Caco-2 (cell line): ENCODE data around the gene MYO15B. TPM values are rescaled to one million over a fixed set of nuclear protein-coding genes. Genes with fewer than 3 reads are reported as not detected.

Experiments used
- BruUV-seq: library from RNA; stranded (reverse); fragments of 400-500 nt; replicated peaks from 2 replicates; lab custom pipeline; 2021; lab: Mats Ljungman, UMichigan
- CTCF ChIA-PET: fragments of 300-600 bp; sonication (Branson Sonifier 250); formaldehyde crosslinking; loops from one replicate; lab custom pipeline; 2022; ENCODE audit warnings: antibody characterized with exemption; lab: Charles Lee
- POLR2A ChIA-PET: fragments of 300-600 bp; sonication (Branson Sonifier 250); formaldehyde crosslinking; loops from one replicate; lab custom pipeline; 2022; ENCODE audit warnings: antibody characterized with exemption; lab: Charles Lee
- DNase-seq, 2 experiments: peaks; one replicate each; pipeline versions ENCODE4 v3.0.0 to v3.0.0-alpha.2; 2020 to 2022
- H3K27me3 ChIP-seq: replicated peaks from 2 replicates; pipeline ENCODE4 v1.6.0; 2011; ENCODE audit warnings: low read length; ENCODE audit not compliant: control insufficient read depth, insufficient read depth
- H3K36me3 ChIP-seq: 2 replicates; pipeline ENCODE4 v1.5.1; 2011; ENCODE audit warnings: low read length; ENCODE audit not compliant: control insufficient read depth, insufficient read depth
- H3K4me1 ChIP-seq: fragments of 250-450 bp; sonication (Bioruptor Pico); 2 replicates; pipeline ENCODE4 v1.5.1; 2020; ENCODE audit warnings: mild to moderate bottlenecking
- H3K4me3 ChIP-seq: 2 replicates; pipeline ENCODE4 v1.5.1; 2011; ENCODE audit warnings: low read depth, mild to moderate bottlenecking, control low read depth, low read length
- H3K9me3 ChIP-seq: fragments of 250-450 bp; sonication (Bioruptor Pico); 2 replicates; pipeline ENCODE4 v1.5.1; 2020; ENCODE audit warnings: mild to moderate bottlenecking, moderate library complexity
- H3K27ac Mint-ChIP-seq: one replicate; pipeline ENCODE4 v1.8.0; 2022; ENCODE audit warnings: mixed read lengths; ENCODE audit not compliant: unreplicated experiment
- H3K27me3 Mint-ChIP-seq: one replicate; pipeline ENCODE4 v1.8.0; 2022; ENCODE audit warnings: mixed read lengths; ENCODE audit not compliant: insufficient read depth, unreplicated experiment
- H3K36me3 Mint-ChIP-seq: one replicate; pipeline ENCODE4 v1.8.0; 2022; ENCODE audit warnings: mild to moderate bottlenecking, mixed read lengths; ENCODE audit not compliant: insufficient read depth, unreplicated experiment
- H3K4me1 Mint-ChIP-seq: one replicate; pipeline ENCODE4 v1.8.0; 2022; ENCODE audit warnings: low read depth, mixed read lengths; ENCODE audit not compliant: unreplicated experiment
- H3K4me3 Mint-ChIP-seq: one replicate; pipeline ENCODE4 v1.8.0; 2022; ENCODE audit warnings: mild to moderate bottlenecking, moderate library complexity, mixed read lengths; ENCODE audit not compliant: unreplicated experiment
- H3K9me3 Mint-ChIP-seq: one replicate; pipeline ENCODE4 v1.8.0; 2022; ENCODE audit warnings: mixed read lengths; ENCODE audit not compliant: unreplicated experiment
- CTCF ChIP-seq, 2 experiments: fragments of 200-600 bp in 1 of 2; IDR thresholded peaks; 1 replicate in 1 of 2; 2 replicates in 1 of 2; pipeline versions ENCODE4 v1.5.1 to v1.8.0; 2011 to 2022; ENCODE audit warnings: antibody characterized with exemption in 1 of 2, control low read depth in 1 of 2, inconsistent platforms in 1 of 2, low read depth in 1 of 2, low read length in 1 of 2, mild to moderate bottlenecking in 1 of 2, moderate library complexity in 1 of 2; ENCODE audit not compliant: insufficient read depth in 1 of 2, severe bottlenecking in 1 of 2, unreplicated experiment in 1 of 2
- intact Hi-C: fragments of 100-400 bp; cut with micrococcal nuclease; formaldehyde crosslinking; loops from one replicate; pipeline ENCODE4 v1.10.0; 2022; ENCODE audit not compliant: unreplicated experiment
- total RNA-seq: library from RNA; stranded (reverse); gene quantifications from 2 replicates; pipeline ENCODE4 v1.2.3, GENCODE V29; 2022

MYO15B gene
- total RNA-seq, 1 experiment from 2014 or later, result 12.3 TPM

DNA sequence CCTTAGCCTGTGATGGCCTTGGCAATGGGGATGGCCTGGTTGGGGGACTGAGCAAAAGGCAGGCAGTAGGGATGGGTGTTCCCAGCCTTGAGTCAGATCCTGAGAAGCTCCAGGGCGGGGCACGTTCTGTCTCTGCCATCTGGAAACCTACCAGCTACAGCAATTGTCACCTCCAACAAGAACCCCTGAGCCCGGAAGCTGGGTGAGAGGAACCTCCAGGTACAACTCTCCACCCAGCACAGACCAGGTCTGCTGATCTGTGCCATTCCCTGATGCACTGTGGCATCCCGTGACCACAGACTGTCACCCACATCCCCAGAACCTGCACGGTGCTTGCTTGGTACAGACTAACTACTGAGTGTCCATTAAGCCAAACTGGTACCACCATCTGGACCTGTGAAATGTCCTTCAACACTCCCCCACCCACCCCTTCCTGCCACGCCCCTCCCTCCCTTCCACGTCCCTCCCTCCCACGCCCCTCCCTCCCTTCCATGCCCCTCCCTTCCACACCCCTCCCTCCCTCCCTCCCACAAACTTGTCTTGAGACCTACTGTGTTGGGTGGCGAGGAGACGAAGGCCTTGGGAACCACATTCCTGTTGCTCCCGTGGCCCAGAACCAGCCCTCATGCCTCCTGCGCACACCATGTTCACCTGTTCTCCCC lies 16.6 kb downstream of the MYO15B start:
- no peak overlapping the region for H3K4me3 ChIP-seq
- H3K4me1 ChIP-seq, result 0 out of 2 replicates have a peak, but pooled peaks cover 4% of the 10 kb centered on the region
- POLR2A ChIA-PET, result no interaction called here
- no peak overlapping the region for H3K27ac Mint-ChIP-seq
- TF ChIP-seq CTCF (IDR thresholded peaks at IDR 0.05; ENCODE audit: insufficient read depth in 1 of 2, low read depth in 1 of 2, low read length in 1 of 2, severe bottlenecking in 1 of 2, unreplicated experiment in 1 of 2), result no peak
- H3K36me3 ChIP-seq, result no peaks in the 10 kb centered on the region
- no peaks in the 10 kb centered on the region for H3K27me3 Mint-ChIP-seq
- H3K27me3 ChIP-seq, result no peaks in the 10 kb centered on the region
- H3K4me1 Mint-ChIP-seq, result peaks cover 7% of the 10 kb centered on the region
- BruUV-seq, result no TSS peak
- no peak for DNase-seq
- no peaks in the 10 kb centered on the region for H3K36me3 Mint-ChIP-seq
- no peak overlapping the region for H3K4me3 Mint-ChIP-seq
- CTCF ChIA-PET, result interaction anchor here (0.6 to 3.5 kb wide), 4 partner anchors 17 to 211 kb away, joined by 3 to 23 read pairs (median 4); partner anchors contain the start of gene SMIM5
- no peaks in the 10 kb centered on the region for H3K9me3 ChIP-seq
- no peaks in the 10 kb centered on the region for H3K9me3 Mint-ChIP-seq
- intact Hi-C loops, result no loop called here

DNA sequence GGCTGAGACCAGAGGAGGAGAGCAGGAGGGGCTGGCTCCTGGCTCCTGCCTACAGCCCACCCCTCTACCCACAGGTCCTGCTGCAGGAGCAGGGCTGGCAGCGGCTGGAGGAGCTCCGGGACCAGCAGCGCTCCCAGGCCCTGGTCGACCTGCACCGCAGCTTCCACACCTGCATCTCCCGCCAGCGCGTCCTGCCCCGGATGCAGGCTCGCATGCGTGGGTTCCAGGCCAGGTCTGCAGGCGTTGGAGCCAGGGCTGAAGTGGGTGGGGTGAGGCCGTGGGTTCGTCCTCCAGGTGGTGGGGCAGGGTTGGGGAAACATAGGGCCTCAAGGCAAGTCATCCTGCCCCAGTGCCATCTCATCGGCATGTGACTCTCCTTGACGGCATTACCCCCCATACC lies 18.2 kb downstream of the MYO15B start:
- ChIA-PET CTCF (no interaction called here), POLR2A (interaction anchor here (1.0 kb wide), 1 partner anchor 61 kb away, joined by 3 read pairs; the partner anchor contains the start of genes RECQL5 and SAP30BP)
- TF ChIP-seq CTCF (IDR thresholded peaks at IDR 0.05; ENCODE audit: insufficient read depth in 1 of 2, low read depth in 1 of 2, low read length in 1 of 2, severe bottlenecking in 1 of 2, unreplicated experiment in 1 of 2), result no peak
- no peaks in the 10 kb centered on the region for H3K27me3 Mint-ChIP-seq
- no peak overlapping the region for H3K27ac Mint-ChIP-seq
- no peaks in the 10 kb centered on the region for H3K27me3 ChIP-seq
- no peak overlapping the region for H3K4me3 Mint-ChIP-seq
- intact Hi-C loops, result no loop called here
- H3K9me3 ChIP-seq, result no peaks in the 10 kb centered on the region
- no peak overlapping the region for H3K4me3 ChIP-seq
- no peaks in the 10 kb centered on the region for H3K9me3 Mint-ChIP-seq
- H3K4me1 ChIP-seq, result peaks cover 15% of the 10 kb centered on the region
- peaks cover 14% of the 10 kb centered on the region for H3K4me1 Mint-ChIP-seq
- no peak for DNase-seq
- no peaks in the 10 kb centered on the region for H3K36me3 Mint-ChIP-seq
- BruUV-seq, result no TSS peak
- no peaks in the 10 kb centered on the region for H3K36me3 ChIP-seq

GRCh38 chr17:75607086-75607485 lies 19.5 kb downstream of the MYO15B start:
- H3K4me3 ChIP-seq, result no peak overlapping the region
- no peak overlapping the region for H3K27ac Mint-ChIP-seq
- peaks cover 28% of the 10 kb centered on the region for H3K4me1 ChIP-seq
- no peaks in the 10 kb centered on the region for H3K9me3 Mint-ChIP-seq
- peaks cover 23% of the 10 kb centered on the region for H3K4me1 Mint-ChIP-seq
- no TSS peak for BruUV-seq
- H3K4me3 Mint-ChIP-seq, result no peak overlapping the region
- no peak for TF ChIP-seq CTCF (IDR thresholded peaks at IDR 0.05; ENCODE audit: insufficient read depth in 1 of 2, low read depth in 1 of 2, low read length in 1 of 2, severe bottlenecking in 1 of 2, unreplicated experiment in 1 of 2)
- peaks cover 4% of the 10 kb centered on the region for H3K36me3 Mint-ChIP-seq
- no peak for DNase-seq
- ChIA-PET POLR2A (no interaction called here), CTCF (no interaction called here)
- no peaks in the 10 kb centered on the region for H3K27me3 Mint-ChIP-seq
- no peaks in the 10 kb centered on the region for H3K9me3 ChIP-seq
- H3K36me3 ChIP-seq, result no peaks in the 10 kb centered on the region
- no peaks in the 10 kb centered on the region for H3K27me3 ChIP-seq
- intact Hi-C loops, result no loop called here
